Stimulated activated CD8-positive, alpha-beta memory T cell treated with anti-CD3 and anti-CD28 coated beads, Interleukin-7, amount 100 ng/mL, for 24 hours (primary cell): ENCODE measurements around the gene TAF4.

Experiments
- DNase-seq: peaks from one replicate; pipeline ENCODE4 v3.0.0-alpha.2; 2020; ENCODE audit warnings: low read depth

Gene TAF4

GRCh38 chr20:62044631-62045030, 21.1 kb downstream of the TAF4 start:
- no peak for DNase-seq

DNA sequence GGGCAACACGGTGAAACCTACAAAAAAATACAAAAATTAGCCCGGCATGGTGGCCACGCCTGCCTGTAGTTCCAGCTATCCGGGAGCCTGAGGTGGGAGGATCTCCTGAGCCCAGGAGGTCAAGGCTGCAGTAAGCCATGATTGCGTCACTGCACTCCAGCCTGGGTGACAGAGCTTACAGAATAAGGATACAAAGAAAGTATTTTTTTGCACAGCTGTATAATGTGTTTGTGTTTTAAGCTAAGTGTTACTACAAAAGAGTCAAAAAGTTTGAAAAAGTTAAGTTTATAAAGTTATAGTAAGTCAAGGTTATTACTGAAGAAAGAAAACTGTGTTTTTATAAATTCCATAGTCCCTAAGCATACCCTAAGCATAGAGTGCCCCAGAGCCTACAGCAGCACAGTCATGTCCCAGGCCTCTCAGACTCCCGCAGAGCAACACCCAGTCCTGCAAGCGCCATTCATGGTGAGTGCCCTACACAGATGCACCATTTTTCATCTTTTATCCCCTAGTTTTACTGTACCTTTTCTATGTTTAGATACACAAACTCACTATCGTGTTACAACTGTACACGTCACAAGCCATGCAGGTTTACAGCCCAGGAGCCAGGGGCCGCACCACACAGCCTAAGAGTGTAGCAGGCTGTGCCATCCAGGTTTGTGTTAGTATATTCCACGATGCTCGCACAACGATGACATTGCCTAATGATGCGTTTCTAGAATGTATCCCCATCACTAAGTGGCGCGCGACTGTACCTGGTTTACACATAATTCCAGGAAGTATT, 22.4 kb downstream of the TAF4 start:
- DNase-seq = no peak

GRCh38 chr20:62042025-62042820, 23.5 kb downstream of the TAF4 start:
- no peak for DNase-seq

DNA sequence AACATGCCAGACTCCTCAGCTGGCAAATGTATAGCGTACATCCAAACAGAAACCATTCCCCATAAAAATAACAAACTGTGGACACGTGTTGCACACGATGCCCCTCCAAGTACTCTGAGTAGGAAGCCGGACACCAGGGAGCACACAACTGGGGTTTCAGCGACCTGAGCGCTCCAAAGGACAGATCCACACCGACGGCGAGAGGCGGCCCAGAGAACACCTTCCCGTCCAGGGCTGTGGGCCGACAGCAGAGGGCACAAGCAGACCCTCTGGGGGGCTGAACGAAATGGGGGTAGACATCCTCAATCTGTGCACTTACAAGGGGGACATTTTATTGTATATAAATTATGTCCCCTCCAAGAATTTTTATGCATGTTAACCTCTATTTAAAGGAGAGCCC, 24.7 kb downstream of the TAF4 start:
- DNase-seq = no peak

- no peak for DNase-seq
Observed at GRCh38 chr20:62040381-62040922, 25.2 kb downstream of the TAF4 start.

DNA sequence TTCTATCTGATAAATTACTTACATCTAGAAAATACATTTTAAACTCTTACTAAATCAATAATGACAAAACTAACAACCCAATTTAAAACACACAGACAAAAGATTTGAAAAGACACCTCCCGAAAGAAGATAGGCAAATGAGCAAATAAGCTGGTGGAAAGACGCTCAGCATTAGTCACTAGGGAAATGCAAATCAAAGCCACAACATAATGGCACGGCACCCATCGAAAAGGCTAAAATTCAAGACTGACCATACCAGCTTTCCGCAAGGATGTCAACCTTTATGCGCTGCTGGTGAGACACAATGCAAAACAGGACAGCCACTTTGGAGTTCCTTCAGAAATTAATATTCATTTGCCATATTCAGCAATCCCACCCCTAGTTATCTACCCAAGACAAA, 25.9 kb downstream of the TAF4 start:
- no peak for DNase-seq

DNA sequence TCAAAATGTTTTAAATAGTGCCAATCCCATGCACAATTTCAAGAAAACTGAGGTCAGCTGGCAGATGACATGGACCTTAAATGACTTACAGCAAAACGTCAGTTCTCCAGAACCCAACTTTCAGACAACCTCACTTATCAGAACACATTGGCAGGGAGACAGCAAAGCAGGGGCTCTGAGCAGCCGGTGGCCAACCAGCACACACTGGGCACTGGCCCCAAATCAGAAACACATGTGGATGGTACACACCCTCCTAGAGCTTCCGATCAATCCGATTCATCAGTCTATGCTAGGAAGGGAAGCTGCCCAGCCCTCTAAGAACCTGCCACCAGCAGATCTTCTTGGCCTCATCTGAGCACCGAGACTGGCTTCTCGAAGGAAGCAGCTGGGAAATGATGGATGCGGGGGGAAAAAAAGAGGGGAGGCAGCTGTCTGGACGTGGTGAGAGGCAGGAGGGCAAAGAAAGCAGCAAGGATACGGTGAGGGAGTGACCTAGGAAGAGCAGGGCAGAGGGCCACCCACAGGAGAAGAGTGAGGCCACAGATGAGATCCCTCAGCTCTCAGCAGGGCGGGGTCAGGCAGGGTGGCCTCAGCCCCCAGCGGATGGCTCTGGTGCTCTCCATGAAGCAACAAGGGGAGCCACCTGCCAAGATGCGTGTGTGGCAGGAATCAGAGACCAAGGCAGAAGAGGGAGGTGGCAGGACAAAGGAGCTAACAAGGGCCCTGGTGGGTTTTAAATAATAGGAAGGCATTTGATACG, 32.9 kb downstream of the TAF4 start:
- DNase-seq = no peak

DNA sequence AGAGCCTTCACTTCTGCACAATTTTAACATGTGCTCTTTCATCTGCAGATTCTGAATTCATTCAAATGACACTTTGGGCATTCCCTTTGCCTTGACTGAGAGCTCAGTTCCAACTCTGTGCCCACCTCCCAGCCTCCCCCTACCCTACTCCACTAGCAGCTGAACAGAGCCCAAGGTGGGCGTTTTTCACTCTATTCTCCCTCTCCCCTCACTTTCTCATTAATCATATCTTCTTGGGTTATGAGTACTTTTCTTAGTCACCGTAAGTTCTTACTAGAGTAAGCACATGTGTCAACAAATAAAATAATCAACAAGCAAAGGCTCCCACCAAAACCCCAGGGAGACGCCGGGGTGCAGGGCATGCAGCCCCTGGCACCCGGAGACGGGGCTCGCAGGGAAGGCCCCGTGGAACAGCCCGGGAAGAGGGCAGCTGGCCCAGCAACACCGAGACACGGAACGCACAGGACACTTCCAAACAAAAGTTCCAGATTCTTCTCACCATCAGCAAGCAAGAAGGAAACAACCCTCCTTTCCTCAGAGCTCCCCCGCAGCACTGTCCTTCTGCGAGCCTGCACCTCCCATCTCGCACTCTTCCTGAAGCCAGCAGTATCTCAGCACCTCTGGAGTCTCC, 34.1 kb downstream of the TAF4 start:
- no peak for DNase-seq

- DNase-seq = no peak
Observed at GRCh38 chr20:62030834-62031434, 34.7 kb downstream of the TAF4 start.

DNA sequence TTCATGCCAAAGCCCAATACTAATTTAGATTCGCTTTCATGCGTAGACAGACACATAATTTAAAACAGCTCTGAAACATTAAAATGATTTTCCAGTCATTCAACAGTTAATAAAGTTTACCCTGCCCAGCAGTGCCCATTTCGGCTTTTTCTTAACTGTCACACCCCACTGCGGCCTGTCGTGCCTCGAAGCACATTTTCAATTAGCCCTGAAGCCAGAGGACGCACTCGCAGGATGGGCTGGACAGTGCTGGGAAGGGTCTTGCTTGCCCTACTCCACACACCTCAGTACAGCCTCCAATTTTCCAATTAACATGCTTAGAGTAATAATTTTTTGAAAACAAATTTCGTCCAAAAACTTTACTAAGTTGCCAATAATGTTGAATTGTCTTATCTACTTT, 35.3 kb downstream of the TAF4 start:
- no peak for DNase-seq

- no peak for DNase-seq
Observed at GRCh38 chr20:62029949-62030348, 35.7 kb downstream of the TAF4 start.

GRCh38 chr20:62029296-62029695, 36.4 kb downstream of the TAF4 start:
- no peak for DNase-seq

GRCh38 chr20:62028384-62028783, 37.3 kb downstream of the TAF4 start:
- no peak for DNase-seq

- DNase-seq = no peak
Observed at GRCh38 chr20:62027698-62028321, 37.9 kb downstream of the TAF4 start.

GRCh38 chr20:62027116-62027515, 38.6 kb downstream of the TAF4 start:
- DNase-seq = no peak

DNA sequence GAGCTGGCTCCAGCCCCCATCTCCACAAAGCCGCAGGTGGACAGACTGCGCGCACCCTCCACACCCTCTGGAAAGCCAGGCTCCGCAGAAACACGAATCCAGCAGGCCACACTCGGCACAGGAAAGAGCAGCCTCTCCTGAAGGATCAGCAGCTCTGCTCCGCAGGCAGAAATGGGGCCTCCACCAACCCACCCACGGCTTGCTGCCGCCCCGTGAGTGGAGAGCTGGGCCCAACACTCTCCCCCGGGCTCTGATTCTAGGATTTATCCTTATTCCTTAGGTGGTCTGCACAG, 39.2 kb downstream of the TAF4 start:
- no peak for DNase-seq

GRCh38 chr20:62025832-62026563, 39.7 kb downstream of the TAF4 start:
- no peak for DNase-seq

- no peak for DNase-seq
Observed at GRCh38 chr20:62025394-62025793, 40.3 kb downstream of the TAF4 start.

DNA sequence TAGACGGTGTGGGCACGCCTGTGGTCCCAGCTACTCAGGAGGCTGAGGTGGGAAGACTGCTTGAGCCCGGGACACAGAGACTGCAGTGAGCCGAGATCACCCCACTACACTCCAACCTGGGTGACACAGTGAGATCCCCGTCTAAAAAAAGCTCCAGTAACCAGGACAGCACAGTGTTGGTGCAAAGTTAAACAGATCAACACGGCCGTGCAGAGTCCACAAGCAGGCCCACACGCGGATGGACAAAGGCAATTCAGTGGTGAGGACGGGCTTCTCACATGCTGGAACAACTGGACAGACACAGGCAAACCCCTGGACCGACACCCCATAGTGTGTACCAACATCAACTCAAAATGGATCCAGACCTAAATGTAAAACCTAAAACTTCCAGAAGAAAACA, 41.7 kb downstream of the TAF4 start:
- no peak for DNase-seq

DNA sequence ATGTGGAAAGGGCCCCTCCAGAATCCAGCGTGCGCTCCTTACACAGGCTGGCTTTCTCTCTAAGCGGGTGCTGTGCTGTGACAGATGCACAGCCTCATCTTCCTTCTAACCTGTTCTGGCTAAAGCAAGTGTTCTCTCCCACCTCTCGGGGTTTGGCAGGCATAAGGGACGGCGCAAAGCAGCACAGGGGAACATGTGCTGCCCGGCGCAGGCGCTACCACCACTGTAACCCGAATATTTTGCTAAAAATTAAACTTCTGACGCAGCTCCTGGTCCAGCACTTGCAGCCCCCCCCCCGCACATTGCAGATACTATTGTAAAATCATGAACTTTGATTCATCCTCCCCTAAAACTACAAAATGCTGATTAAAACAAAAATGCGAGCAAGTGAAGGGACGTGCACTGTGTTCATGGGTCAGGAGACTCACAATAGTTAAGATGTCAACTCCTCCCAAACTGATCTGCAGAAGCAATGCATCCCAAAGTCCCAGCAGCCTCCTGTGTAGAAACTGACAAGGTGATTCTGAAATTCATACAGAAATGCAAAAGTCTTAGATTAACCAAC, 43.0 kb downstream of the TAF4 start:
- DNase-seq = no peak
